NK-92 treated with Interleukin-12 subunit alpha and Interleukin-12 subunit beta, amount 100 ng/mL, for 24 hours (cell line): ENCODE measurements around the gene TTC32.
"Not testable (repeated sequence)": the region's sequence is repeated elsewhere in the genome, so short reads cannot be mapped to it uniquely, and the experiment has no call there.

Source experiments
- DNase-seq: peaks from one replicate; lab custom pipeline; 2025; lab: John Stamatoyannopoulos, UW

Gene TTC32

GRCh38 chr2:19901442-19902215 lies at the start of gene TTC32:
Gene TTC32, minus strand, starts transcription at chr2:19901983. Its CDS starts 129 bp downstream, at chr2:19901854.
- peak; percentile 79 for DNase-seq

DNA sequence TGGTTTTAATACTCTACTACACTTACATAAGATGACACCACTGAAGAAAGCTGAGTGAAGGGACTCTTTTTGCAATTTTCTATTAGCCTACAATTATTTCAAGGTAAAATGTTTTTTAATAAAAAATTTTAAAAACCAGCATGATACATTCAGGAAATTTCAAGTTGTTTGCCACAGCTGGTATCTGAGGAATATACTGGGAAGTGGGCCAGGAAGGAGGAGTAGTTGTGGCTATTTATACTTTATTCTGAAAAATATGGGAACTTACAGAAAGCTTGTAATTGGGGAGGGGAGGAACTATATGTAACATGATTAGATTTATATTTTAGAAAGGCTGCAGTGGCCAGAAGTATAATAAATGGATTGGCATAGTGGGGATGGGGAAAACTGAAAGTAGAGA lies 47.3 kb upstream of the TTC32 start:
- no peak for DNase-seq

GRCh38 chr2:19947184-19947940 lies 45.6 kb upstream of the TTC32 start:
- DNase-seq, result no peak

GRCh38 chr2:19944205-19944845 lies 42.5 kb upstream of the TTC32 start:
- no peak for DNase-seq

DNA sequence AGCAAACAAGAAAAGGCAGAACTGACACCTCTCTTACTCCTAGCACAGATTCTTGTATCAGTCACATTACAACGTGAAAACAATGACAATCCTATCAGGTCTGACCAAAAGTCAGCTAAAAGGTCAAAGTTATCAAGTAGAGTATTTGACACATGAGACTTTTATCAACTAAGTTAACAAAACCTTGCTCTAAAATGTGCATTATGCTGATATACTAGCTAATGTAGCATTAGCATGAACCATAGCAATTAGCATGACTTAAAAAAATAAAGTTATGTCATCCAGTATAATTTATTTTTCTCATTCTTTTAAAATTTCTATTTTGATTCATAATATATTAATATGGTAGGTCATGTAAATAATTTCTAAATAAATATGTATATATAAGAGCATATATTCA lies 41.4 kb upstream of the TTC32 start:
- no peak for DNase-seq

- no peak for DNase-seq
Measured at GRCh38 chr2:19942199-19942598, 40.4 kb upstream of the TTC32 start.

DNA sequence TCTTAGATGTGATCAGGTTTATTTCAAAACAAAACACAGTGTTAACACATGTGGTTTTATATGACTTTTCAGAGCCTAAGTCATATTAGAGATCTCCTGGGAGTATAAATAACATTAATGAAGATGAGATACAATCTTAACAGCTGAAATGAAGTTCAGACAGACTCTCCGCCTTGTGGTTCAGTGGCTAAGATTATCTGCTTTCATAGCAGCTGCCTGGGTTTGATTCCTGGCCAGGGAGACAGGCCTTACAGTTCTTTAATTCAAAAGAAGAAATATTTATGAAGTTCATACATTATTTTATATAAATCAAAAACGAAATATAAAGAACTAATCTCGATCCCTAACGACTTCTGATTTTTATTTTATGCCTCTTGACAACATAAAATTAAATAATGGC lies 35.2 kb upstream of the TTC32 start:
- DNase-seq, result no peak

- no peak for DNase-seq
Measured at GRCh38 chr2:19936203-19936602, 34.4 kb upstream of the TTC32 start.

- no peak for DNase-seq
Measured at GRCh38 chr2:19933351-19933981, 31.7 kb upstream of the TTC32 start.

GRCh38 chr2:19932928-19933327 lies 31.1 kb upstream of the TTC32 start:
- no peak for DNase-seq

- no peak for DNase-seq
Measured at GRCh38 chr2:19929226-19929625, 27.4 kb upstream of the TTC32 start.

- not testable (repeated sequence) for DNase-seq
Measured at GRCh38 chr2:19927816-19928215, 26.0 kb upstream of the TTC32 start.

GRCh38 chr2:19924526-19924925 lies 22.7 kb upstream of the TTC32 start:
- DNase-seq, result not testable (repeated sequence)

DNA sequence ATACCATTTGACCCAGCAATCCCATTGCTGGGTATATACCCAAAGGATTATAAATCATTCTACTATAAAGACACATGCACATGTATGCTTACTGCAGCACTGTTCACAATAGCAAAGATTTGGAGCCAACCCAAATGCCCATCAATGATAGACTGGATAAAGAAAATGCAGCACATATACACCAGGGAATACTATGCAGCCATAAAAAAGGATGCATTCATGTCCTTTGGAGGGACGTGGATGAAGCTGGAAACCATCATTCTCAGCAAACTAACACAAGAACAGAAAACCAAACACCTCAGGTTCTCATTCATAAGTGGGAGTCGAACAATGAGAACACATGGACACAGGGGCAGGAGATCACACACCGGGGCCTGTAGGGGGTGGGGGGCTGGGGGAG lies 20.4 kb upstream of the TTC32 start:
- DNase-seq, result not testable (repeated sequence)

DNA sequence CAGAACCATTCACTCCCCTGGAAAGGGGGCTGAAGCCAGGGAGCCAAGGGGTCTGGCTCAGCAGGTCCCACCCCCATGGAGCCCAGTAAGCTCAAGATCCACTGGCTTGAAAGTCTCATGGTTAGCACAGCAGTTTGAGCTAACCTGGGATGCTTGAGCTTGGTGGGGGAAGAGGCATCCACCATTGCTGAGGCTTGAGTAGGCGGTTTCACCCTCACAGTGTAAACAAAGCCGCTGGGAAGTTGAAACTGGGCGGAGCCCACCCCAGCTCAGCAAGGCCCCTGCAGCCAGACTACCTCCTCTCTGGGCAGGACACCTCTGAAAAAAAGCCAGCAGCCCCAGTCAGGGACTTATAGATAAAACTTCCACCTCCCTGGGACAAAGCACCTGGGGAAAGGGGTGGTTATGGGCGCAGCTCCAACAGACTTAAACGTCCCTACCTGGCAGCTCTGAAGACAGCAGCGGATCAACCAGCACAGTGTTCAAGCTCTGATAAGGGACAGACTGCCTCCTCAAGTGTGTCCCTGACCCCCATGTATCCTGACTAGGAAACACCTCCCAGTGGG lies 14.7 kb upstream of the TTC32 start:
- DNase-seq, result no peak

DNA sequence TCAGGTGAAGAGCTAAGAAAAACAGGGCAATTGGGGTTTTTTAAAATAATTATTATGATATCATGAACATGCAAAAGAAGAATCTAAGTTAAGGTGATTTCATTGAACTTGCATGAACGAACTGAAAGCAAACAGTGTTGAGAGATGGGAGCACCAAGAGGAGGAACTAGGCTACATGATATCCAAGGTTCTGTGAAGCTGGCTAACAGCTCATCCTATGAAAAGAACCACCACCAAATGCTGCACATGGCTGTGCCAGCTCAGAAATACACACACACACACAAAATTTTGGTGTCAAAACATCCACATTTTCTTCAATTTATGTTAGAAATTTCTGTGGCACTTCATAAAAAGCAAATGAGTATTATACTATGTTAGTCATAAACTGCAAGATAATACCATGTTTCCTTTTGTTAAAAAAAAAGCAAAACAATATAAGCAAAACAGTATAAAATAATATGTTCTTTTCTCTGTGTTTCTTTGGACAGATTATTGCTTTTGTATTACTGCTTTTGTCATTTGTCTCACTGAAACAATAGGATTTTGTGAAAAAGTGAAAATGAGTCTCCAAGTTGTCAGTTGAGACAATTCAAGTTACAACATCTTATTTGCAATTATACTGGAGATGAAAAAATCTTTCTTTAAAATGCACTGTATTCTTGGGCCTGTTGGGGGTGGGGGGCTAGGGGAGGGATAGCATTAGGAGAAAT lies 12.6 kb upstream of the TTC32 start:
- DNase-seq, result no peak

DNA sequence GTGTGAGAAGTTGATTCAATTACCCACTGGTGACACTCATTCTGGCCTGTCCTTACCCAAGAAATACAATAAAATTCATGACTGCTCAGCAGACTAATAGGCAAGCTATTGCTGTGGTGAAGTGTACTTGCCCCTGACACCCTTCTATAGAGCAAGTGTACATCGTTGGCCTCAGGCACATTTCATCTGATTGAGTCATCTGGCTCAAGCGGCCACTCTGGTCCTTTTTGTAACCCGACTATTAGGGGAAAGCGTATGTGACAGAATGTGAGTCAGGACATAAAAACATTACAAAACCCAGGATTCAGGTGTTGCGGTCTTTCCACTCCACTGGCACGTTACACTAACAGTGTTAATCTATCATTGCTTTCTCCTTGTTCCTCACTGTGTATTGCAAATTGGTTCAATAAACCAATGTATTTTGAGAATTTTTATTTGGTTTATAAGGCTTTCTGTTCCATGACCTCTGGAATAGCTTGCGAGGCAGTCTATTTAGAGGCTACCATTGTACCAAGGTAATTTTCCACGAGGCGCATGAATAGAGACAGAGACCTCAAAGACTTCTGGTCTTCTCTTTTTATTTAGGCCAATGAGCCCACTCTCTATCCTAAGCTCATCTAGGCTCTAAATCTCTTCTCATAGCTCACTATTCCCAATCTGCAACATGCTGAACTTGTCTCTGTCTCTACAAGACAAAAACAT lies 10.2 kb upstream of the TTC32 start:
- no peak for DNase-seq

- DNase-seq, result no peak
Measured at GRCh38 chr2:19902216-19902740, 495 bp upstream of the TTC32 start.

DNA sequence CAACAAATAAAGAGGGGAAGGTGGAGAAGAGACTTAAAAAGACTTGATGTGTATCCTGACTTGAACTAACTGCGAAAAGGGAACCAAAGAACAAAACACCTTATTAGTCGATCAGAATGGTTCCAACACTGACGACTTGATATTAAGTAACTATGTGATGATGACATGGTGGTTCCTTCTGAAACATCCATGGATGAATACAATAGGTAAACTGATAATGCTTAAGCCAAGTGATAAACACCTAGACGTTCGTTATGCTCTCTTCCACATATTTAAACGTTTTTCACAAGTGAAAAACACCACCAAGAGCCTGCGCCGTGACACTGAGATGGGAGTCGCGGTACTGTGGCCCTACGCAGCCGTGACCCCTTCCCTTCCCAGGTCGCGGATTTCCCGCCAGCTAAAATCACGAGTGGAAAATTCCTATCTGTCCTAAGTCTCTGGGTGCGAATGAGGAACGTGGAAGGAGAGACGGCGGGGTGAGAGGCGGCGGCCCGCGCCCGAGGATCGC lies 797 bp downstream of the TTC32 start:
- DNase-seq, result no peak
